Activated T-cell treated with anti-CD3 and anti-CD28 coated beads, Interleukin-2, amount 50 U/mL, for 4 hours (primary cell): ENCODE results near the gene LRRD1. TPM values are rescaled to one million over a fixed set of nuclear protein-coding genes. Genes with fewer than 3 reads are reported as not detected.
"Not testable (repeated sequence)": the region's sequence is repeated elsewhere in the genome, so short reads cannot be mapped to it uniquely, and the experiment has no call there.

Experiments used
- ATAC-seq, 2 donors: fragments of 200-7000 bp; cut with Tn5 transposase; one replicate each; pipeline ENCODE4 v1.10.0; 2021
- DNase-seq: peaks from one replicate; pipeline ENCODE4 v3.0.0-alpha.2; 2020
- H3K27me3 Mint-ChIP-seq: one replicate; pipeline ENCODE4 v1.8.0; 2021; ENCODE audit warnings: low read depth, mixed read lengths
- H3K36me3 Mint-ChIP-seq: one replicate; pipeline ENCODE4 v1.8.0; 2022; ENCODE audit warnings: mixed read lengths; ENCODE audit not compliant: insufficient read depth
- H3K4me1 Mint-ChIP-seq: one replicate; pipeline ENCODE4 v1.8.0; 2021; ENCODE audit warnings: low read depth, mixed read lengths
- H3K4me3 Mint-ChIP-seq: one replicate; pipeline ENCODE4 v1.8.0; 2021; ENCODE audit warnings: mild to moderate bottlenecking, moderate library complexity, mixed read lengths
- H3K9me3 Mint-ChIP-seq: one replicate; pipeline ENCODE4 v1.8.0; 2021; ENCODE audit warnings: mixed read lengths
- total RNA-seq, 3 donors: library from RNA; stranded (reverse); gene quantifications; one replicate each; pipeline ENCODE4 v1.2.1, GENCODE V29; 2021

LRRD1 gene
- total RNA-seq, result not detected

DNA sequence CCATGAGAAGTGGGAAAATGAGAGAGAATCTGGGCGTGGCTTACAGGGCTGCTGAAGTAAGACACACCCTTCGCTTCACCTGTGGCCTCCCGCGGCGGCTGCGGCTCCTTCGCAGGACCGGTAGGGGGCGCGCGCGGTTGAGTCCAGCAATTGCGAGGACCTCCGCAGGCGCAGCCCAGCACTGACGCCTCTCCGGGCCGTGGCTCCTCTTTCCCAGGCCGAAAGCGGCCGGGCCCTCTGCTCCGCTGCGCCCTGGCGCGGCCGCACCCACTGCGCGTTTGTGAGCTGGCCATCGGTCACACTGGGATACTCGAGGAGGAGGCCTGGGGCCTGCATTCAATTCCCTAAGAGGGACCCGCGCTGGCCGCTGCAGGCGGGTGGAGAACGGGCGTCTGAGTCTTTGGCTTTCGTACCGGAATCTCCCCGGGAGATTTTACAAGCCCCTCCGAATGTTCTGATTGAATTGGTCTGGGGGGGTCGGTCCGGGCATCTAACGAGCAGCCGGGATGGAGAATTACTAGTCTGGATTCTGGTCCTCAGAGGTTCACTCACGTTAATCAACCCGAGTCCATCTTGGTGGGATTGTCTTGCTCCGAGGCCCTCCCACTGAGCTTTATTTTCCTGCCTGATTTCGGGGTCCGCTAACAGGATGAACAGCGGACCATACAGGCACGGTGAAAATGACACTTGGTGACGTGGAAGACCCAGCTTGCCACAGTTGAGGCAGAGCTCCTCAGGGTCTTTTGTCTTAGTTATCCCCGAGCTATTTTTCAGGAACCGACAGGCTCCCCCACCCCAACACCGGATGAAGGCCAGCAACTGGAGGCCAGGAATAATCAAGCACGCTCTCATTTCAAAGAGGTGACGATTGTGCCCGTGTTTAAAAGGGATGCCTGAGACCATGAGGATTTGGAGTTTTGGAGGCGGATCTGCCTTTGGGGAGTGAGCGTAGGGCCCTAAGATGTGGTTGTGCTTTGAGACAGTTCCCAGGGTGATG is at the start of gene LRRD1:
Gene LRRD1 (minus strand): TSS at position 215 of the 997 bp plus-strand sequence. CDS start 13,940 bp downstream, outside the sequence.
- H3K4me3 Mint-ChIP-seq, result peak within 1 kb of the TSS; percentile 75
- H3K9me3 Mint-ChIP-seq, result peaks cover 7% of the 10 kb centered on the region
- peaks cover 16% of the 10 kb centered on the region for H3K27me3 Mint-ChIP-seq
- peaks cover 7% of the 10 kb centered on the region for H3K4me1 Mint-ChIP-seq
- peak; percentile 99 to 100 for ATAC-seq
- H3K36me3 Mint-ChIP-seq, result no peaks in the 10 kb centered on the region
- peak; percentile 90 for DNase-seq

DNA sequence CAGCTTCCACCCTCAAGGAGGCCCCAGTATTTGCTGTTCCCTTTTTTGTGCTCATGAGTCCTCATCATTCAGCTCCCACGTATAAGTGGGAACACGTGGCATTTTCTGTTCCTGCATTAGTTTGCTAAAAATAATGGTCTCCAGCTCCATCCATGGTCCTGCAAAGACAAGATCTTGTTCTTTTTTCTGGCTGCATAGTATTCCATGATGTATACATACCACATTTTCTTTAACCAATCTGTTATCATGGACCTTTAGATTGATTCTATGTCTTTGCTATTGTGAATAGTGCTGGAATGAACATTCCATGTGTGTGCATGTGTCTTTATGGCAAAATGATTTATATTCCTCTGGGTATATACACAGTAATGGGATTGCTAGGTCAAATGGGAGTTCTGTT is 49.8 kb upstream of the LRRD1 start:
- no peak overlapping the region for H3K4me3 Mint-ChIP-seq
- DNase-seq (no peak), ATAC-seq (no peak)
- H3K36me3 Mint-ChIP-seq, result peaks cover 54% of the 10 kb centered on the region
- H3K4me1 Mint-ChIP-seq, result peaks cover 6% of the 10 kb centered on the region
- peaks cover 3% of the 10 kb centered on the region for H3K9me3 Mint-ChIP-seq
- H3K27me3 Mint-ChIP-seq, result no peaks in the 10 kb centered on the region

- no peaks in the 10 kb centered on the region for H3K27me3 Mint-ChIP-seq
- peaks cover 6% of the 10 kb centered on the region for H3K4me1 Mint-ChIP-seq
- no peak overlapping the region for H3K4me3 Mint-ChIP-seq
- H3K9me3 Mint-ChIP-seq, result peaks cover 3% of the 10 kb centered on the region
- peaks cover 52% of the 10 kb centered on the region for H3K36me3 Mint-ChIP-seq
- DNase-seq, result no peak
- no peak for ATAC-seq
Measured at GRCh38 chr7:92228100-92228499, 49.2 kb upstream of the LRRD1 start.

DNA sequence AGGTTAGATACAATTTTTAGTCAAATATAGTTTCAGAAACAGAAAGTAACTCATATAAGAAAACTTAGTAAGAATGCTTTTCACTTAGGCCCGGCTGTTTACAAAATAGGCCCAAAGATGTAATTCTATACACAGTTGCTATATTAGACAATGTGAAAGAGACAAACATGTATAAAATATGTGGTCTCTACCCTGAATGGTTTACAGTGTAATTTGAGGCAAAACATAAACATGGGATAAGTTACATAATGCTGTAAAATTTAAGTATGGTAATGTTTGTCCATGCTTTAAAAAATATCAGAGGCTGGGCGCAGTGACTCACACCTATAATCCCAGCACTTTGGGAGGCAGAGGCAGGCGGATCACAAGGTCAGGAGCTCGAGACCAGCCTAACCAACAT is 48.0 kb upstream of the LRRD1 start:
- peaks cover 3% of the 10 kb centered on the region for H3K9me3 Mint-ChIP-seq
- peaks cover 6% of the 10 kb centered on the region for H3K4me1 Mint-ChIP-seq
- ATAC-seq (no peak), DNase-seq (no peak)
- no peaks in the 10 kb centered on the region for H3K27me3 Mint-ChIP-seq
- H3K36me3 Mint-ChIP-seq, result peaks cover 52% of the 10 kb centered on the region
- no peak overlapping the region for H3K4me3 Mint-ChIP-seq

- ATAC-seq, result no peak
- no peaks in the 10 kb centered on the region for H3K4me1 Mint-ChIP-seq
- no peak for DNase-seq
- H3K27me3 Mint-ChIP-seq, result no peaks in the 10 kb centered on the region
- no peaks in the 10 kb centered on the region for H3K9me3 Mint-ChIP-seq
- H3K4me3 Mint-ChIP-seq, result no peak overlapping the region
- H3K36me3 Mint-ChIP-seq, result peaks cover 45% of the 10 kb centered on the region
Measured at GRCh38 chr7:92221766-92222165, 42.8 kb upstream of the LRRD1 start.

DNA sequence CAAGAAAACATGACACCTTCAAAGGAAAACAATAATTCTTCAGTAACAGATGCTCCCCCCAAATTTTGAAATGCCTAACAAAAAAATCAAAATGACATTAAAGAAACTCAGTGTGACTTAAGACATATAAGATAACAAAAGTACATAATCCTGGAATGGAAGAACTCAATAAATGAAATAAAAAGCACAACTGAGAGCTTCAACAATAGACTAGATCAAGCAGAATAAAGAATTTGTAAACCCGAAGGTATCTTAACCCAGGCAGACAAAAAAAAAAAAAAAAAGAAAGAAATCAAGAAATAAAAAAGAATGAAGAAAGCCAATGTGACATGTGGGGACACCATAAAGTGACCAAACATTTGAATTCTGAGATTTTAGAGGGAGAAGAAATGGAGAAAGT is 27.7 kb upstream of the LRRD1 start:
- ATAC-seq (no peak), DNase-seq (no peak)
- Mint-ChIP-seq H3K27me3 (no peaks in the 10 kb centered on the region), H3K4me3 (no peak overlapping the region), H3K36me3 (peaks cover 70% of the 10 kb centered on the region), H3K4me1 (peaks cover 17% of the 10 kb centered on the region), H3K9me3 (peaks cover 18% of the 10 kb centered on the region)

GRCh38 chr7:92205987-92206386 is 27.0 kb upstream of the LRRD1 start:
- no peak overlapping the region for H3K4me3 Mint-ChIP-seq
- H3K9me3 Mint-ChIP-seq, result peaks cover 18% of the 10 kb centered on the region
- DNase-seq (no peak), ATAC-seq (no peak)
- peaks cover 17% of the 10 kb centered on the region for H3K4me1 Mint-ChIP-seq
- H3K27me3 Mint-ChIP-seq, result no peaks in the 10 kb centered on the region
- peaks cover 71% of the 10 kb centered on the region for H3K36me3 Mint-ChIP-seq

GRCh38 chr7:92200791-92201190 is 21.8 kb upstream of the LRRD1 start:
- Mint-ChIP-seq H3K4me1 (no peaks in the 10 kb centered on the region), H3K4me3 (no peak overlapping the region), H3K36me3 (peaks cover 53% of the 10 kb centered on the region), H3K27me3 (no peaks in the 10 kb centered on the region), H3K9me3 (peaks cover 4% of the 10 kb centered on the region)
- no peak for DNase-seq
- ATAC-seq, result no peak

- DNase-seq (no peak), ATAC-seq (no peak)
- Mint-ChIP-seq H3K4me3 (no peak overlapping the region), H3K9me3 (peaks cover 30% of the 10 kb centered on the region), H3K4me1 (no peaks in the 10 kb centered on the region), H3K36me3 (peaks cover 21% of the 10 kb centered on the region), H3K27me3 (no peaks in the 10 kb centered on the region)
Measured at GRCh38 chr7:92192326-92192725, 13.4 kb upstream of the LRRD1 start.

- H3K9me3 Mint-ChIP-seq, result peaks cover 25% of the 10 kb centered on the region
- DNase-seq, H3K27me3 Mint-ChIP-seq, H3K4me3 Mint-ChIP-seq, H3K36me3 Mint-ChIP-seq, H3K4me1 Mint-ChIP-seq, ATAC-seq: not testable (repeated sequence)
Measured at GRCh38 chr7:92189246-92189645, 10.3 kb upstream of the LRRD1 start.

DNA sequence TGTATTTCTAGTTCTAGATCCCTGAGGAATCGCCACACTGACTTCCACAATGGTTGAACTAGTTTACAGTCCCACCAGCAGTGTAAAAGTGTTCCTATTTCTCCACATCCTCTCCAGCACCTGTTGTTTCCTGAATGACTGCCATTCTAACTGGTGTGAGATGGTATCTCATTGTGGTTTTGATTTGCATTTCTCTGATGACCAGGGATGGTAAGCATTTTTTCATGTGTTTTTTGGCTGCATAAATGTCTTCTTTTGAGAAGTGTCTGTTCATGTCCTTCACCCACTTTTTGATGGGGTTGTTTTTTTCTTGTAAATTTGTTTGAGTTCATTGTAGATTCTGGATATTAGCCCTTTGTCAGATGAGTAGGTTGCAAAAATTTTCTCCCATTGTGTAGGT is 5.4 kb upstream of the LRRD1 start:
- H3K9me3 Mint-ChIP-seq, H3K36me3 Mint-ChIP-seq, H3K4me3 Mint-ChIP-seq, ATAC-seq, DNase-seq, H3K4me1 Mint-ChIP-seq, H3K27me3 Mint-ChIP-seq: not testable (repeated sequence)

DNA sequence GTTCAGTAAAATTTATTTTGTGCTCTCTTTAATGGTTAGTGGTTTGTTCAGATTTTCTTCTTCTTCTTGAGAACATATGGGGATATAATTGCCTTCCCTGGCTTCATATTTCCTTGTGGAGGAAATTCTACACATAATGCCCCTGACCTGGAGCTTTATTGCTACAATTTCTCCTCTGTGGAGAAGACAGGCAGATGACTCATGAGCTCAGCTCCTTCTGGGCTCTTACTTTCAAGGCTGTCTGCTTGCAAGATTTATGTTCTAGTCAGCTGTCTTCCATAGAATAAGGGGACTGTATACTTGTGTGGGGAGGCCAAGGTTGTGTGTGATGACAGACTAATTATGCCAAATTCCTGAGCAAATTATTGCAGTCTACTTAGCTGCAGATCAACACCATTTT is 1.6 kb downstream of the LRRD1 start:
- peaks cover 16% of the 10 kb centered on the region for H3K27me3 Mint-ChIP-seq
- peaks cover 4% of the 10 kb centered on the region for H3K9me3 Mint-ChIP-seq
- no peak for DNase-seq
- no peak for ATAC-seq
- H3K4me3 Mint-ChIP-seq, result no peak overlapping the region
- H3K36me3 Mint-ChIP-seq, result no peaks in the 10 kb centered on the region
- peaks cover 7% of the 10 kb centered on the region for H3K4me1 Mint-ChIP-seq

GRCh38 chr7:92169529-92169928 is 9.4 kb downstream of the LRRD1 start:
- not testable (repeated sequence) for DNase-seq, H3K36me3 Mint-ChIP-seq, H3K9me3 Mint-ChIP-seq, H3K4me3 Mint-ChIP-seq, H3K4me1 Mint-ChIP-seq, H3K27me3 Mint-ChIP-seq, ATAC-seq

- H3K27me3 Mint-ChIP-seq, result peaks cover 17% of the 10 kb centered on the region
- no peaks in the 10 kb centered on the region for H3K9me3 Mint-ChIP-seq
- DNase-seq (no peak), ATAC-seq (no peak)
- H3K4me3 Mint-ChIP-seq, result no peak overlapping the region
- no peaks in the 10 kb centered on the region for H3K36me3 Mint-ChIP-seq
- H3K4me1 Mint-ChIP-seq, result no peaks in the 10 kb centered on the region
Measured at GRCh38 chr7:92161271-92161670, 17.7 kb downstream of the LRRD1 start.
